Keratinocyte (primary cell): ENCODE data around the gene RRAGD. TPM values are rescaled to one million over a fixed set of nuclear protein-coding genes. Genes with fewer than 3 reads are reported as not detected.

ENCODE experiments used
- DNase-seq: peaks from one replicate; pipeline ENCODE4 v3.0.0-alpha.2; 2011; ENCODE audit warnings: low read depth, missing footprints, low spot score
- FAIRE-seq: peaks from 2 replicates; lab custom pipeline; 2011; peaks lifted over from hg19 to GRCh38; lab: Jason Lieb, UNC
- H2AFZ ChIP-seq: 2 replicates; pipeline ENCODE4 v1.6.0; 2012; ENCODE audit warnings: low read length, control low read depth, inconsistent platforms; ENCODE audit not compliant: control insufficient read depth
- H3K27ac ChIP-seq: 2 replicates; pipeline ENCODE4 v1.5.1; 2011; ENCODE audit warnings: low read length; ENCODE audit not compliant: control insufficient read depth, insufficient read depth
- H3K27me3 ChIP-seq: 3 replicates; pipeline ENCODE4 v1.6.0; 2011; ENCODE audit warnings: low read length; ENCODE audit not compliant: control insufficient read depth, insufficient read depth; ENCODE audit errors: extremely low read depth
- H3K36me3 ChIP-seq, 2 experiments: 2 replicates in 1 of 2; 3 replicates in 1 of 2; pipeline ENCODE4 v1.5.1; 2011; ENCODE audit warnings: low read length in 2 of 2, mild to moderate bottlenecking in 1 of 2; ENCODE audit not compliant: control insufficient read depth in 2 of 2, insufficient read depth in 2 of 2; ENCODE audit errors: extremely low read depth in 1 of 2
- H3K4me1 ChIP-seq: 3 replicates; pipeline ENCODE4 v1.5.1; 2011; ENCODE audit warnings: low read length; ENCODE audit not compliant: control insufficient read depth, insufficient read depth; ENCODE audit errors: extremely low read depth
- H3K4me2 ChIP-seq: 3 replicates; pipeline ENCODE4 v1.6.0; 2011; ENCODE audit warnings: low read depth, low read length; ENCODE audit not compliant: control insufficient read depth, insufficient read depth; ENCODE audit errors: extremely low read depth
- H3K4me3 ChIP-seq, 3 experiments: fragments of 200-600 bp in 1 of 3; sonication (generic) in 1 of 3; 2 replicates in 2 of 3; 3 replicates in 1 of 3; pipeline ENCODE4 v1.5.1; 2011 to 2016; ENCODE audit warnings: low read length in 3 of 3, mild to moderate bottlenecking in 3 of 3, control low read depth in 2 of 3, inconsistent platforms in 1 of 3, low read depth in 1 of 3, mixed read lengths in 1 of 3, mixed run types in 1 of 3, moderate library complexity in 1 of 3; ENCODE audit not compliant: control insufficient read depth in 2 of 3, insufficient read depth in 2 of 3; ENCODE audit errors: extremely low read depth in 1 of 3
- H3K79me2 ChIP-seq: 2 replicates; pipeline ENCODE4 v1.6.0; 2012; ENCODE audit warnings: low read length; ENCODE audit not compliant: control insufficient read depth, insufficient read depth
- H3K9ac ChIP-seq: 3 replicates; pipeline ENCODE4 v1.6.0; 2011; ENCODE audit warnings: low read length; ENCODE audit not compliant: control insufficient read depth, insufficient read depth; ENCODE audit errors: extremely low read depth
- H3K9me1 ChIP-seq: 3 replicates; pipeline ENCODE4 v1.6.0; 2011; ENCODE audit warnings: low read length; ENCODE audit not compliant: control insufficient read depth, insufficient read depth; ENCODE audit errors: extremely low read depth
- H3K9me3 ChIP-seq: 2 replicates; pipeline ENCODE4 v1.5.1; 2012; ENCODE audit warnings: low read depth, low read length; ENCODE audit not compliant: control insufficient read depth
- H4K20me1 ChIP-seq: 3 replicates; pipeline ENCODE4 v1.6.0; 2011; ENCODE audit warnings: low read length; ENCODE audit not compliant: control insufficient read depth, insufficient read depth; ENCODE audit errors: extremely low read depth
- CTCF ChIP-seq, 3 experiments: IDR thresholded peaks in 1 of 3; conservative IDR thresholded peaks in 1 of 3; optimal IDR thresholded peaks in 1 of 3; 2 replicates in 2 of 3; 3 replicates in 1 of 3; pipeline versions ENCODE3 to v1.5.1; 2011; ENCODE audit warnings: low read length in 3 of 3, mild to moderate bottlenecking in 3 of 3, moderate library complexity in 2 of 3, control low read depth in 1 of 3, inconsistent platforms in 1 of 3; ENCODE audit not compliant: insufficient read depth in 2 of 3; ENCODE audit errors: extremely low read depth in 1 of 3
- EZH2 ChIP-seq: IDR thresholded peaks from one replicate; pipeline ENCODE4 v1.6.1; 2012; ENCODE audit warnings: inconsistent platforms, mild to moderate bottlenecking, low read length, moderate library complexity
- dilution Hi-C: fragments of 300-500 bp; cut with MboI; formaldehyde crosslinking; loops from one replicate; pipeline ENCODE4 v1.7.0; 2020; ENCODE audit warnings: low sequenced_read_pairs; ENCODE audit not compliant: extremely low pct_ligation_motif_present
- polyA plus RNA-seq, 5 experiments: library from polyadenylated mRNA; depleted of rRNA in 3 of 5; stranded (reverse) in 3 of 5; stranded (forward) in 1 of 5; unstranded in 1 of 5; fragments of >200 nt; gene quantifications; 1 replicate in 1 of 5; 2 replicates in 3 of 5; 3 replicates in 1 of 5; pipeline versions ENCODE4 v1.2.1 to v1.2.3, GENCODE V29; 2011 to 2012; ENCODE audit warnings: missing spikeins in 2 of 5, low read depth in 1 of 5, low replicate concordance in 1 of 5

RRAGD gene
- polyA plus RNA-seq, 1 donor (not counting 4 experiments of a cell fraction or from before 2014, with no cell fraction given): 0.18 TPM

GRCh38 chr6:89415185-89415584 lies 3.1 kb upstream of the RRAGD start:
- TF ChIP-seq EZH2 (no peak), CTCF (optimal IDR thresholded peaks at IDR 0.05 in 1 of 3, IDR thresholded peaks at IDR 0.05 in 1 of 3, conservative IDR thresholded peaks at IDR 0.05 in 1 of 3; ENCODE audit: extremely low read depth in 1 of 3, insufficient read depth in 2 of 3, low read length in 3 of 3) (no peak)
- Histone ChIP-seq H4K20me1 (no peaks in the 10 kb centered on the region), H3K4me1 (no peaks in the 10 kb centered on the region), H3K27me3 (peaks cover 43% of the 10 kb centered on the region), H3K4me3 (no peak overlapping the region), H3K9me1 (no peaks in the 10 kb centered on the region), H3K36me3 (no peaks in the 10 kb centered on the region), H3K4me2 (no peak overlapping the region), H3K79me2 (no peaks in the 10 kb centered on the region), H3K9me3 (no peaks in the 10 kb centered on the region), H2AFZ (no peak overlapping the region), H3K9ac (no peak overlapping the region), H3K27ac (no peak overlapping the region)
- dilution Hi-C loops: no loop called here
- no peak for FAIRE-seq
- no peak for DNase-seq

GRCh38 chr6:89414215-89414614 lies 2.1 kb upstream of the RRAGD start:
- Histone ChIP-seq H3K4me3 (no peak overlapping the region), H3K4me1 (no peaks in the 10 kb centered on the region), H3K36me3 (no peaks in the 10 kb centered on the region), H3K4me2 (no peak overlapping the region), H3K9ac (no peak overlapping the region), H3K9me1 (no peaks in the 10 kb centered on the region), H3K27ac (no peak overlapping the region), H3K79me2 (no peaks in the 10 kb centered on the region), H3K9me3 (no peaks in the 10 kb centered on the region), H2AFZ (no peak overlapping the region), H3K27me3 (peaks cover 53% of the 10 kb centered on the region), H4K20me1 (no peaks in the 10 kb centered on the region)
- dilution Hi-C loops: no loop called here
- DNase-seq: no peak
- TF ChIP-seq CTCF (optimal IDR thresholded peaks at IDR 0.05 in 1 of 3, IDR thresholded peaks at IDR 0.05 in 1 of 3, conservative IDR thresholded peaks at IDR 0.05 in 1 of 3; ENCODE audit: extremely low read depth in 1 of 3, insufficient read depth in 2 of 3, low read length in 3 of 3): no peak
- TF ChIP-seq EZH2: no peak
- FAIRE-seq: no peak
